GM18526 (cell line): ENCODE measurements around the gene CDK19.

Experiments used
- POLR2A ChIP-seq: IDR thresholded peaks from 3 replicates; pipeline ENCODE4 v1.6.1; 2011; ENCODE audit not compliant: insufficient read length; ENCODE audit errors: extremely low read depth

The CDK19 gene

DNA sequence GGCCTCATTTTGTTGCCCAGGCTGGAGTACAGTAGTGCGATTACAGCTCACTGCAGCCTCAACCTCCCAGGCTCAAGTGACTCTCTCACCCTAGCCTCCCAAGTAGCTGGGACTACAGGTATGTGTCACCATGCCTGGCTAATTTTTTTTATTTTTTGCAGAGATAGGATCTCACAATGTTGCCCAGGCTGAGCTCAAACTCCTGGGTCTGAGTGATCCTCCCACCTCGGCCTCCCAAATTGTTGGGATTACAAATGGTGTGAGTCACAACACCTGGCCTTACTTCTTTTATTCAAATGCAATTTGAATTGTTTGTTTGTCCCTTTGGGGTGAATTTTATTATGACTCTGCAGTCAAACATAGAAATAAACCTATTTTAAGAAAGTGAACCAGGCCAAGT lies 207.1 kb downstream of the CDK19 start:
- no peak for TF ChIP-seq POLR2A

GRCh38 chr6:110606151-110606550 lies 209.1 kb downstream of the CDK19 start:
- TF ChIP-seq POLR2A: no peak

DNA sequence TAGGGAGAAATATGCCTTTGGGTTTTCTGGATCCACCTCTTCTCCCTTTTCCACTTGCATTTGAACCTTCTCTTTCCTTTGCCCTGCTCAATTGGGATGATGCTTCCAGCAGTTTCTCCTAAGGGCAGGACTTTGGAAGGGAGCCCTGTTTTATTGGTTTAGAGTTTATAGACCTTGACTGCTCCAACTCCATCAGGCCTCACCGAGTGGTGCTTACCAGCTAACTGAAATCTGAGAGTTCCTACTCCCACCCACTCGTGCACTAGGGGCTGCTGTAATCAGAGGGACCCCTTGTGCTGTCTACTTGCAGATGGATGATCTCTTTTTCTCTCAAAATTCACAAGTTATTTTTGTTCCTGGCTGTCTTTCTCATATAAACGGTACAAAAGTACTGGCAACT lies 217.5 kb downstream of the CDK19 start:
- TF ChIP-seq POLR2A: no peak

DNA sequence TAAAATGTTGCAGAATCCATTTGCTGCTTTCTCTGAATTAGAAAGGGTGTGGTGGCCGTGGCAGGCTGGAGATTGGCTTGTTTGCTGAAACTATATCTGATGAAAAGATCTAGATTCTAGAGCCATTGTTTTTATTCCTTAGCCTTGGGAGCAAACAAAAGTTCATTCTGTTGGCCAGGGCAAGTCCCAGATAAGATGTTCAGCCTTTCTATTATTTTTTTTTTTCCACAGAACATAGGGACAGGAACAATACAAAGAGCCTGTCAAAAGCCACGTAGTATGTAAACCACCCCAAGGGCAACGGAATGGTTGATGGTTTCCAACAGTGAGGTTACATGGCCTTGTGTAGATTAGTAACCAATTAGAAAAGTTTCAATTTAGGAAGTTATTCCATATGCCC lies 218.9 kb downstream of the CDK19 start:
- TF ChIP-seq POLR2A: no peak

DNA sequence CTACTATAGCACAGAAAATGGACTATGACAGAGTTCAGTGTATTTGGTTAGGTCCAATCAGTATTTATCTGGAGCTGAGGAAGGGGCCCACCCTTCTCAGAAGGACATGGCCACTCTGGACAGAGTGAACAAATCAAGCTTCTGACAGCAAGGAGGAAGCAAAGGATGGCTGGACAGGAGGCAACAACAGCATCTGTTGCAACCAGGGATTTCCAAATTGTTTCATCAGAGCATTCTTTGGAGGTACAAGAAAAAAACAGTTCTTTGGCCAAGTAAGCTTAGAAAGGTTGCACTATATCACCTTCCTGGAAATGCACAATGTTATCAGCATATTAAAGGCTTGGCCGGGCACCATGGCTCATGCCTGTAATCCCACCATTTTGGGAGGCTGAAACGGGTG lies 220.2 kb downstream of the CDK19 start:
- no peak for TF ChIP-seq POLR2A

GRCh38 chr6:110593637-110594036 lies 221.6 kb downstream of the CDK19 start:
- no peak for TF ChIP-seq POLR2A

GRCh38 chr6:110592765-110593164 lies 222.5 kb downstream of the CDK19 start:
- no peak for TF ChIP-seq POLR2A

GRCh38 chr6:110590821-110591351 lies 224.4 kb downstream of the CDK19 start:
- no peak for TF ChIP-seq POLR2A

- TF ChIP-seq POLR2A: no peak
These were observed 225.3 kb downstream of the CDK19 start for GRCh38 chr6:110589865-110590513.

- no peak for TF ChIP-seq POLR2A
These were observed 227.9 kb downstream of the CDK19 start for GRCh38 chr6:110587328-110587727.

- TF ChIP-seq POLR2A: no peak
These were observed 233.6 kb downstream of the CDK19 start for GRCh38 chr6:110581679-110582078.

DNA sequence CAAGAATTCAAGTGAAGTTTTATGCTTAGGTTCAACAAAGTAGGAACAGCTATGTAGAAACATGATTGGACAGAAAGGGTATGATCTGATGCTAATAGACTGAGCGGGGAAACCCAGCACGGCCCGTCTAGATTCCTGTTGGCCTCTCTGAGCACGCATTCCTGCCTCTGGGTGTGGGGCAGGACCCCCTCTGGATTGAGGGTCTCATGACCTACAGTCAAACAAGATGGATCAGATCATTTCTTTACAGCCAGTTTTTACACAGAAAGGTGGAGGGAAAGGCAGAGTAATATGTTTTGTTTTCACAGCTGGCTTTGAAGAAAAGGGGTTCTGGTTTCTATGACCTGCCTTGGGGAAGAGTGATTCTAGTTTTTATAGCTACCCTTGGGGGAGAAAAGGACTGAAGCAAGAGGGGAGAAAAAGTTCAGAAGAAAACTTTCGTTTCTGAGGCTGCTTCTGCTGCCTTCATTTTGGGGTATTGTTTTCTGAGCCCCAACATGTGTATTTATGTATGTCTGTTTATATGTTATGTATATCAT lies 239.3 kb downstream of the CDK19 start:
- TF ChIP-seq POLR2A: no peak

GRCh38 chr6:110574817-110575216 lies 240.5 kb downstream of the CDK19 start:
- TF ChIP-seq POLR2A: no peak

DNA sequence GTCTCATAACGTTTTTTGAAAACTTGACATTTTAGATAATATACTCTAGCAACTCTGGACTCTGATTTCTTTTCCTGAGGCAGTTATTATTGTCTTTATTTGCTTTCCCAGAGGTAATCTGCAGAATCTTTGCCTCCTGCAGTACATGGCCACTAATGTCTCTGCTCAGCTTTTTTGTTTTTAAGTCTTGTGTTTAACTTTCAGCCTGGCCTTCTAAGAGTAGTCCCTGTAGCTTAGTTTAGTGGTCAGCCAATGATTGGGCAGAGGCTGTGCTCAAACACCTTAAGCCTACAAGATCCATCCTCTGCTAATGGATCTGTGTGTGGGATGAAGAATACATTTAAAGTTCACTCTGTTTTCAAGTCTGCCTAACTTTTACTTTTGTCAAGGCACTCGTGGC lies 241.7 kb downstream of the CDK19 start:
- TF ChIP-seq POLR2A: no peak

GRCh38 chr6:110573136-110573535 lies 242.1 kb downstream of the CDK19 start:
- TF ChIP-seq POLR2A: no peak

DNA sequence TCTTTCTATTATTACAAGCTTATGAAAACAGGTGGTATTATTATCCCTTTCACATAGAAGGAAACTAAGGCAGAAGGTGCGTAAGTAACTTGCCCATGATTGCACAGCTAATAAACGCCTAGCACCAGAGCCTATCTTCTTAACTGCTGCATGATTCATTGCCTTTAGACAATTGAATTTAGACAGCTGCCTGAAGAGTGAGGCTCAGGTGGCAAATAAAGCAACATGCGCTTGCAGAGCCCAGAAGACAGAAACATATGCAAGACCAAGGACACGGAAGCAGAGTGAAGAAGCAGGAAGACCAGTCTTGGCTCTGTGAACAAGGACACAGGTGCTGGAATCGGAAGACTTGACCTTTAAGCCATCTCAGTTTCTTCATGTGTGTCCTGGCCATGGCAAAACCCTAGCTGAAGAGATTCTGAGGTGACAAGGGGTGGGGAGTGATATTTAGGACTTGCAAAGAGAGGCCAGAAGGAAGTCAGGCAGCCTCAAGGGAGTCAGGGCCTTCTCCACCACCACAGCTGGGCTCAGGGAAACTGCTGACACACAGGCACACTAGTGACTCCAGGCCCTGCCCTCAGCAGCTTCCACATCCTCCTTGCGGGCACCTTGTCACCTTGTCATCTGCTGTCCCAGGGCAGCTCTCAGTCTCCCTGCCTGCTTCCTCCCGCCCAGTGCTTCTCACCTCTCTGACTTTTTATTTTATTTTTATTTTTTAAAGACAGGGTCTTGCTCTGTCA lies 247.1 kb downstream of the CDK19 start:
- no peak for TF ChIP-seq POLR2A
